Neuronal stem cell (in vitro differentiated cells): ENCODE results near the gene LGALS1.

ENCODE experiments used
- DNase-seq: peaks from one replicate; pipeline ENCODE4 v3.0.0-alpha.2; 2013; ENCODE audit warnings: low spot score
- H2AFZ ChIP-seq: one replicate; pipeline ENCODE4 v1.6.1; 2013; ENCODE audit warnings: mild to moderate bottlenecking, low read length, inconsistent platforms
- H2AK5ac ChIP-seq: 2 replicates; pipeline ENCODE4 v1.6.1; 2013; ENCODE audit warnings: low read depth, mild to moderate bottlenecking, inconsistent platforms, low read length, moderate library complexity, mixed read lengths
- H2BK120ac ChIP-seq: 2 replicates; pipeline ENCODE4 v1.6.1; 2013; ENCODE audit warnings: low read depth, mild to moderate bottlenecking, inconsistent platforms, low read length, moderate library complexity, mixed read lengths
- H2BK12ac ChIP-seq: one replicate; pipeline ENCODE4 v1.6.1; 2013; ENCODE audit warnings: low read length, inconsistent platforms
- H2BK15ac ChIP-seq: 2 replicates; pipeline ENCODE4 v1.6.1; 2013; ENCODE audit warnings: mild to moderate bottlenecking, low read length, inconsistent platforms, mixed read lengths
- H2BK5ac ChIP-seq: one replicate; pipeline ENCODE4 v1.6.1; 2013; ENCODE audit warnings: inconsistent platforms, mild to moderate bottlenecking, low read length, moderate library complexity
- H3K14ac ChIP-seq: one replicate; pipeline ENCODE4 v1.6.1; 2013; ENCODE audit warnings: low read length, inconsistent platforms
- H3K18ac ChIP-seq: 2 replicates; pipeline ENCODE4 v1.6.1; 2013; ENCODE audit warnings: low read length, inconsistent platforms
- H3K23ac ChIP-seq: 2 replicates; pipeline ENCODE4 v1.6.1; 2013; ENCODE audit warnings: low read depth, mild to moderate bottlenecking, mixed read lengths, low read length, inconsistent platforms; ENCODE audit not compliant: poor library complexity
- H3K27ac ChIP-seq: replicated peaks from 3 replicates; pipeline ENCODE4 v1.5.1; 2013; ENCODE audit warnings: low read length, inconsistent platforms
- H3K27me3 ChIP-seq, 3 experiments: 2 replicates each; pipeline ENCODE4 v1.6.1; 2013; ENCODE audit warnings: low read length in 3 of 3, mild to moderate bottlenecking in 2 of 3, inconsistent platforms in 1 of 3, low read depth in 1 of 3, mixed read lengths in 1 of 3, moderate library complexity in 1 of 3; ENCODE audit not compliant: control insufficient read depth in 3 of 3, insufficient read depth in 3 of 3
- H3K36me3 ChIP-seq, 2 donors: replicated peaks in 1 of 2; 2 replicates each; pipeline ENCODE4 v1.6.1; 2013; ENCODE audit warnings: low read length in 2 of 2; ENCODE audit not compliant: control insufficient read depth in 2 of 2, insufficient read depth in 2 of 2
- H3K4ac ChIP-seq: 2 replicates; pipeline ENCODE4 v1.6.1; 2013; ENCODE audit warnings: inconsistent platforms, mild to moderate bottlenecking, low read length, moderate library complexity
- H3K4me1 ChIP-seq, 2 donors: 1 replicate in 1 of 2; 2 replicates in 1 of 2; pipeline ENCODE4 v1.6.1; 2013; ENCODE audit warnings: low read length in 2 of 2, low read depth in 1 of 2; ENCODE audit not compliant: control insufficient read depth in 2 of 2, insufficient read depth in 1 of 2
- H3K4me2 ChIP-seq: one replicate; pipeline ENCODE4 v1.6.1; 2013; ENCODE audit warnings: mild to moderate bottlenecking, low read length, inconsistent platforms; ENCODE audit not compliant: insufficient read depth, poor library complexity, severe bottlenecking
- H3K4me3 ChIP-seq, 2 donors: 2 replicates each; pipeline ENCODE4 v1.5.1; 2013; ENCODE audit warnings: low read length in 2 of 2, mild to moderate bottlenecking in 2 of 2, inconsistent platforms in 1 of 2, moderate library complexity in 1 of 2
- H3K79me1 ChIP-seq: one replicate; pipeline ENCODE4 v1.6.1; 2013; ENCODE audit warnings: low read depth, mild to moderate bottlenecking, inconsistent platforms, low read length, moderate library complexity
- H3K9ac ChIP-seq: one replicate; pipeline ENCODE4 v1.6.1; 2013; ENCODE audit warnings: mild to moderate bottlenecking, low read depth, low read length, inconsistent platforms; ENCODE audit not compliant: poor library complexity
- H3K9me3 ChIP-seq, 2 donors: replicated peaks in 1 of 2; 2 replicates each; pipeline versions ENCODE3 to v1.6.1; 2013; ENCODE audit warnings: low read length in 2 of 2, mild to moderate bottlenecking in 2 of 2, inconsistent platforms in 1 of 2, low read depth in 1 of 2, mixed read lengths in 1 of 2, moderate library complexity in 1 of 2; ENCODE audit not compliant: control insufficient read depth in 2 of 2, insufficient read depth in 1 of 2
- H4K8ac ChIP-seq: one replicate; pipeline ENCODE4 v1.6.1; 2013; ENCODE audit warnings: low read depth, mild to moderate bottlenecking, inconsistent platforms, low read length, moderate library complexity
- H4K91ac ChIP-seq: one replicate; pipeline ENCODE4 v1.6.1; 2013; ENCODE audit warnings: low read length, low read depth, mild to moderate bottlenecking, inconsistent platforms; ENCODE audit not compliant: poor library complexity
- WGBS, 2 donors: extraction: QIAGEN DNeasy Blood & Tissue Kit; methylation state at CpG; one replicate each; pipeline ENCODE4 v1.1.7; 2013; ENCODE audit warnings: missing lambda C conversion rate in 2 of 2, mixed read lengths in 1 of 2; ENCODE audit not compliant: insufficient read length in 2 of 2, insufficient replicate concordance in 1 of 2; ENCODE audit errors: extremely low coverage in 2 of 2; 5-methylcytosine and 5-hydroxymethylcytosine counted together

Gene LGALS1

GRCh38 chr22:37627121-37627520 is 48.3 kb upstream of the LGALS1 start:
- Histone ChIP-seq H4K8ac (no peak overlapping the region), H3K9ac (no peak overlapping the region), H2BK12ac (no peak overlapping the region), H2BK15ac (no peak overlapping the region), H2AK5ac (no peak overlapping the region), H3K36me3 (peaks cover 38 to 92% of the 10 kb centered on the region in 2 donors), H3K9me3 (no peaks in the 10 kb centered on the region), H3K4me2 (no peak overlapping the region), H3K4ac (no peak overlapping the region), H2BK5ac (no peak overlapping the region), H4K91ac (no peak overlapping the region), H3K18ac (no peak overlapping the region), H3K27me3 (no peaks in the 10 kb centered on the region), H2BK120ac (no peak overlapping the region), H3K14ac (no peak overlapping the region), H3K79me1 (peaks cover 1% of the 10 kb centered on the region), H3K4me1 (peaks cover 4 to 5% of the 10 kb centered on the region in 2 donors), H2AFZ (no peak overlapping the region), H3K4me3 (no peak overlapping the region), H3K27ac (no peak overlapping the region), H3K23ac (no peak overlapping the region)
- no CpG with 5 or more reads among the region's 7 CpGs for WGBS, 2 donors
- DNase-seq: no peak

- Histone ChIP-seq H4K8ac (no peak overlapping the region), H3K9ac (no peak overlapping the region), H3K36me3 (peaks cover 38 to 93% of the 10 kb centered on the region in 2 donors), H3K18ac (no peak overlapping the region), H2BK120ac (no peak overlapping the region), H2BK5ac (no peak overlapping the region), H2AFZ (no peak overlapping the region), H3K27ac (no peak overlapping the region), H3K9me3 (no peaks in the 10 kb centered on the region), H3K4ac (no peak overlapping the region), H3K23ac (no peak overlapping the region), H3K4me2 (no peak overlapping the region), H3K79me1 (peaks cover 1% of the 10 kb centered on the region), H3K4me1 (peaks cover 4 to 5% of the 10 kb centered on the region in 2 donors), H2BK15ac (no peak overlapping the region), H3K14ac (no peak overlapping the region), H3K4me3 (no peak overlapping the region), H3K27me3 (no peaks in the 10 kb centered on the region), H4K91ac (no peak overlapping the region), H2AK5ac (no peak overlapping the region), H2BK12ac (no peak overlapping the region)
- no CpG with 5 or more reads among the region's 6 CpGs for WGBS, 2 donors
- DNase-seq: no peak
Measured at GRCh38 chr22:37627545-37627944, 47.9 kb upstream of the LGALS1 start.

GRCh38 chr22:37628830-37629229 is 46.6 kb upstream of the LGALS1 start:
- Histone ChIP-seq H2BK120ac (no peak overlapping the region), H3K27ac (no peak overlapping the region), H3K4me3 (peak overlapping the region in 1 of 2 donors; percentile 8), H3K27me3 (no peaks in the 10 kb centered on the region), H3K9me3 (no peaks in the 10 kb centered on the region), H3K79me1 (peaks cover 1% of the 10 kb centered on the region), H3K18ac (no peak overlapping the region), H4K91ac (no peak overlapping the region), H3K4me2 (no peak overlapping the region), H3K4ac (no peak overlapping the region), H2BK5ac (no peak overlapping the region), H2BK15ac (no peak overlapping the region), H3K23ac (peak overlapping the region; percentile 77), H2BK12ac (no peak overlapping the region), H3K4me1 (peaks cover 10 to 13% of the 10 kb centered on the region in 2 donors), H4K8ac (no peak overlapping the region), H3K36me3 (peaks cover 36 to 88% of the 10 kb centered on the region in 2 donors), H2AFZ (no peak overlapping the region), H3K14ac (no peak overlapping the region), H3K9ac (peak overlapping the region; percentile 36), H2AK5ac (no peak overlapping the region)
- DNase-seq: no peak
- no CpG with 5 or more reads among the region's 8 CpGs for WGBS, 2 donors

- Histone ChIP-seq H2BK120ac (no peak overlapping the region), H2AK5ac (no peak overlapping the region), H4K8ac (no peak overlapping the region), H3K9me3 (no peaks in the 10 kb centered on the region), H2BK12ac (no peak overlapping the region), H3K79me1 (peaks cover 1% of the 10 kb centered on the region), H3K18ac (no peak overlapping the region), H3K27me3 (no peaks in the 10 kb centered on the region), H3K4me1 (peaks cover 16 to 22% of the 10 kb centered on the region in 2 donors), H2AFZ (no peak overlapping the region), H3K4me3 (no peak overlapping the region), H4K91ac (no peak overlapping the region), H3K27ac (no peak overlapping the region), H2BK15ac (no peak overlapping the region), H3K23ac (peak overlapping the region; percentile 61), H3K9ac (peak overlapping the region; percentile 12), H3K4ac (no peak overlapping the region), H3K36me3 (peaks cover 30 to 77% of the 10 kb centered on the region in 2 donors), H2BK5ac (no peak overlapping the region), H3K4me2 (no peak overlapping the region), H3K14ac (no peak overlapping the region)
- no CpG with 5 or more reads among the region's 10 CpGs for WGBS, 2 donors
- no peak for DNase-seq
Measured at GRCh38 chr22:37629928-37630327, 45.5 kb upstream of the LGALS1 start.
